Vagina (tissue), 2 donors: ENCODE results near the gene NELFA. TPM values are rescaled to one million over a fixed set of nuclear protein-coding genes. Genes with fewer than 3 reads are reported as not detected.

Source experiments
- DNase-seq, 2 donors: peaks; one replicate each; pipeline ENCODE4 v3.0.0-alpha.2; 2017; ENCODE audit errors: extremely low spot score in 2 of 2
- H3K27ac ChIP-seq: fragments of 200-600 bp; sonication (generic); one replicate; pipeline ENCODE4 v1.5.1; 2019
- H3K27me3 ChIP-seq: fragments of 200-600 bp; sonication (generic); one replicate; pipeline ENCODE4 v1.5.1; 2019
- H3K36me3 ChIP-seq, 2 donors: fragments of 200-600 bp; sonication (generic); one replicate each; pipeline ENCODE4 v1.5.1; 2017 to 2019
- H3K4me1 ChIP-seq: fragments of 200-600 bp; sonication (generic); one replicate; pipeline ENCODE4 v1.5.1; 2019
- H3K4me3 ChIP-seq, 2 donors: fragments of 200-600 bp; sonication (generic); 1 replicate in 1 of 2; 2 replicates in 1 of 2; pipeline ENCODE4 v1.5.1; 2016 to 2019
- H3K9me3 ChIP-seq: fragments of 200-600 bp; sonication (generic); one replicate; pipeline ENCODE4 v1.5.1; 2019
- POLR2A ChIP-seq, 2 donors: fragments of 450-650 bp; IDR thresholded peaks; one replicate each; pipeline ENCODE4 v1.6.1; 2017; ENCODE audit warnings: antibody characterized with exemption in 2 of 2, mild to moderate bottlenecking in 2 of 2, moderate library complexity in 2 of 2
- POLR2AphosphoS5 ChIP-seq, 2 donors: sonication (generic); formaldehyde crosslinking; IDR thresholded peaks; one replicate each; pipeline ENCODE4 v1.9.0; 2017; ENCODE audit warnings: antibody characterized with exemption in 2 of 2, mild to moderate bottlenecking in 2 of 2, low read depth in 1 of 2; ENCODE audit not compliant: insufficient read depth in 1 of 2
- intact Hi-C: fragments of 100-400 bp; cut with DNase I; formaldehyde crosslinking; loops from one replicate; pipeline ENCODE4 v1.15.1; 2023
- total RNA-seq: library from RNA; depleted of rRNA; stranded (reverse); fragments of >200 nt; gene quantifications from one replicate; pipeline ENCODE4 v1.2.3, GENCODE V29; 2016
- TF ChIP-seq, protein P1 (sequence below), 3 experiments: fragments of 450-650 bp in 2 of 3; fragments of 200-600 bp in 1 of 3; sonication (generic) in 1 of 3; IDR thresholded peaks; one replicate each; pipeline ENCODE4 v1.5.1; 2017 to 2019; ENCODE audit warnings: antibody characterized with exemption in 3 of 3, mild to moderate bottlenecking in 2 of 3, moderate library complexity in 2 of 3

NELFA gene
- total RNA-seq, 1 donor from 2014 or later, result 19.6 TPM

DNA sequence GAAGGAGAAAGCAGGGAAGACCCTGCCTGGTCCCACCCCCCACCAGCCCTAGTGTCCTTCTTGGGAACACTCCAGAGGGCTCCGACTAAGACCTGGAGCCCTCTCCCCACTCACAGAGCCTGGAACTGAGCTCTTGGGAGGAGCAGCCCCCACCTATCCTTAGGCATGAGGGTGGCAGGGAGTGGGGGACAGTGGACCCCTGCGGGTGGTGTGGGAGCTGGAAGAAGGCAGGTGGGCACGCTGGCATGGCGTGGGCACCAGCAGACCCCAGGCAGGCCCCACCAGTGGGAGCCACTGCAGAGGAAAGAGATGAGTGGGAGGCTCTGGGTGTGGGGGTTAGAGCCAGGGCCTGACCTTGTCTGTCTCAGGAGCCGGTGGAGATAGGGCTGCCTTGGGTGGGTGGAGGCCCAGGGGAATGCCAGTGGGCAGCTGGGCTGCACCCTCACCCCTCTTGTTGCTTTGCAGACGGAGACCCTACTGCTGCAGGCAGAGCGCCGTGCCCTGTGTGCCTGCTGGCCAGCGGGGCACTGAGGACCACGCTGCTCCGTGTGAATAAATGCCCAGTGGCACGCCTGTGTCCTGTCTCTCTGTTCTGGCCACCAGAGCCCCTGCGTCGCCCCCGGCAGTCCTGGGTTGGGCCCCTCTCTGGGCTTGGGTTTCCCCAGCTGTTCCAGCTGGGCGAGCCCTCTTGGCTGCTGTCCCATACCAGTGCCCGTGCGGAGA lies 34.8 kb upstream of the NELFA start:
- H3K36me3 ChIP-seq, result no peaks in the 10 kb centered on the region
- intact Hi-C loops, result no loop called here
- DNase-seq, result peak; percentile 79 to 95
- TF ChIP-seq POLR2A (IDR thresholded peaks at IDR 0.05) (no peak), POLR2AphosphoS5 (IDR thresholded peaks at IDR 0.05; ENCODE audit: insufficient read depth in 1 of 2, low read depth in 1 of 2) (no peak)
- no peak overlapping the region for H3K4me3 ChIP-seq
- H3K9me3 ChIP-seq, result no peaks in the 10 kb centered on the region
- H3K4me1 ChIP-seq, result peaks cover 24% of the 10 kb centered on the region
- H3K27ac ChIP-seq, result no peak overlapping the region
- peaks cover 6% of the 10 kb centered on the region for H3K27me3 ChIP-seq

DNA sequence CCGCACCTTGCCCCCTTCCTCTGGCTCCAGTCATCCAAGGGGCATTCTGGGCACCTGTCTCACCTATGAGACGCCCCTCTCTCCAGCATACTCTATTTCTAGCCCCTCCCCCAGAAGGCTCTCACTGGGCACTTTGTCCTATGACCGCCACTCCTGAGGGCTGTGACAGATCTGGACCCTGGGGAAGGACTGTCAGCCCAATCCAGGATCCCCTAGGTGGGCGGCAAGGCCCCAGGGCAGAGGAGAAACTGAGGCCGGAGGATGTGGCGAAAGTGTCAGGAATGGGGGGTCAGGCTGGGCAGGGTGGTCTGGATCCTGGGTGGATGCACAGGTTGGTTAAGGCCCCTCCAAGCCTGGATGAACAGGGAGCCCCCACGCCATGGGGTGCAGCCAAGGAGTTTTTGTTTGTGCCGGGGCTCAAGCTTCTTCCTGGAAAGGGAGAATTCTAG lies 34.2 kb upstream of the NELFA start:
- Histone ChIP-seq H3K9me3 (no peaks in the 10 kb centered on the region), H3K36me3 (no peaks in the 10 kb centered on the region), H3K27ac (no peak overlapping the region), H3K4me1 (peaks cover 24% of the 10 kb centered on the region), H3K27me3 (peaks cover 6% of the 10 kb centered on the region), H3K4me3 (peak overlapping the region; percentile 63 to 68)
- peak; percentile 44 to 89 for DNase-seq
- intact Hi-C loops, result no loop called here
- no peak for TF ChIP-seq POLR2A (IDR thresholded peaks at IDR 0.05)
- TF ChIP-seq POLR2AphosphoS5 (IDR thresholded peaks at IDR 0.05; ENCODE audit: insufficient read depth in 1 of 2, low read depth in 1 of 2), result no peak
- TF ChIP-seq, protein P1, sequence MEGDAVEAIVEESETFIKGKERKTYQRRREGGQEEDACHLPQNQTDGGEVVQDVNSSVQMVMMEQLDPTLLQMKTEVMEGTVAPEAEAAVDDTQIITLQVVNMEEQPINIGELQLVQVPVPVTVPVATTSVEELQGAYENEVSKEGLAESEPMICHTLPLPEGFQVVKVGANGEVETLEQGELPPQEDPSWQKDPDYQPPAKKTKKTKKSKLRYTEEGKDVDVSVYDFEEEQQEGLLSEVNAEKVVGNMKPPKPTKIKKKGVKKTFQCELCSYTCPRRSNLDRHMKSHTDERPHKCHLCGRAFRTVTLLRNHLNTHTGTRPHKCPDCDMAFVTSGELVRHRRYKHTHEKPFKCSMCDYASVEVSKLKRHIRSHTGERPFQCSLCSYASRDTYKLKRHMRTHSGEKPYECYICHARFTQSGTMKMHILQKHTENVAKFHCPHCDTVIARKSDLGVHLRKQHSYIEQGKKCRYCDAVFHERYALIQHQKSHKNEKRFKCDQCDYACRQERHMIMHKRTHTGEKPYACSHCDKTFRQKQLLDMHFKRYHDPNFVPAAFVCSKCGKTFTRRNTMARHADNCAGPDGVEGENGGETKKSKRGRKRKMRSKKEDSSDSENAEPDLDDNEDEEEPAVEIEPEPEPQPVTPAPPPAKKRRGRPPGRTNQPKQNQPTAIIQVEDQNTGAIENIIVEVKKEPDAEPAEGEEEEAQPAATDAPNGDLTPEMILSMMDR (IDR thresholded peaks at IDR 0.05), result no peak

DNA sequence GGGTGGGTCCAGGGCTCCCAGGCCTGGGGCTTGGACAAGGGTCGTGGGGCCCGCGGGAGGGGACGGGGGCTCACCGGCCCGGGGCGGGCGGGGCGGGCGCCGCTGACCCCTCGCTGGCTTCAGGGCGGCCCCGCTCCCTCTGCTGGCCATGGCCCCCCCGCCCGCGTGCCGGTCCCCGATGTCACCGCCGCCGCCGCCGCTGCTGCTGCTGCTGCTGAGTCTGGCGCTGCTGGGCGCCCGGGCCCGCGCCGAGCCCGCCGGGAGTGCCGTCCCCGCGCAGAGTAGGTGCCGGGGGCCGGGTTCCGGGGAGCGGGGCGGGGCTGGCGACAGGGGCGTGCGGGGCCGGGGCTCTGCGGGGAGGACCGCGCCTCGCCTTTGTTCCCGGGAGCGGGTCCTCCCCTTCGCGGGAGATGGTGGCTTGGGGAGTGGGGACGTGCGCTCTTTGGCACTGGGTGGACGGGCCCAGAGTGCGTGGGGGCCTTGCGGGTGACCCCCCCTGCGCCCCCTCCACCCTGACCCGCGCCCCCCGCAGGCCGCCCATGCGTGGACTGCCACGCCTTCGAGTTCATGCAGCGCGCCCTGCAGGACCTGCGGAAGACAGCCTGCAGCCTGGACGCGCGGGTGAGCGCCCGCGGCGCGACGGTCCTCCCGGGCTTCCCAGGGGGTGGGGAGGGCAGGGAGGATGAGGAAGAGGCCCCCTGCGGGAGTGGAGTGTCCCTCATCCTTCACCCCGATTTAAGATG lies 33.6 kb upstream of the NELFA start:
- intact Hi-C loops, result no loop called here
- TF ChIP-seq POLR2A (IDR thresholded peaks at IDR 0.05) (no peak), POLR2AphosphoS5 (IDR thresholded peaks at IDR 0.05; ENCODE audit: insufficient read depth in 1 of 2, low read depth in 1 of 2) (no peak)
- TF ChIP-seq, protein P1 (IDR thresholded peaks at IDR 0.05), result no peak
- peaks cover 6% of the 10 kb centered on the region for H3K27me3 ChIP-seq
- no peak overlapping the region for H3K27ac ChIP-seq
- no peaks in the 10 kb centered on the region for H3K9me3 ChIP-seq
- peak overlapping the region; percentile 63 to 68 for H3K4me3 ChIP-seq
- H3K4me1 ChIP-seq, result peaks cover 24% of the 10 kb centered on the region
- peak; percentile 37 to 79 for DNase-seq
- H3K36me3 ChIP-seq, result no peaks in the 10 kb centered on the region

DNA sequence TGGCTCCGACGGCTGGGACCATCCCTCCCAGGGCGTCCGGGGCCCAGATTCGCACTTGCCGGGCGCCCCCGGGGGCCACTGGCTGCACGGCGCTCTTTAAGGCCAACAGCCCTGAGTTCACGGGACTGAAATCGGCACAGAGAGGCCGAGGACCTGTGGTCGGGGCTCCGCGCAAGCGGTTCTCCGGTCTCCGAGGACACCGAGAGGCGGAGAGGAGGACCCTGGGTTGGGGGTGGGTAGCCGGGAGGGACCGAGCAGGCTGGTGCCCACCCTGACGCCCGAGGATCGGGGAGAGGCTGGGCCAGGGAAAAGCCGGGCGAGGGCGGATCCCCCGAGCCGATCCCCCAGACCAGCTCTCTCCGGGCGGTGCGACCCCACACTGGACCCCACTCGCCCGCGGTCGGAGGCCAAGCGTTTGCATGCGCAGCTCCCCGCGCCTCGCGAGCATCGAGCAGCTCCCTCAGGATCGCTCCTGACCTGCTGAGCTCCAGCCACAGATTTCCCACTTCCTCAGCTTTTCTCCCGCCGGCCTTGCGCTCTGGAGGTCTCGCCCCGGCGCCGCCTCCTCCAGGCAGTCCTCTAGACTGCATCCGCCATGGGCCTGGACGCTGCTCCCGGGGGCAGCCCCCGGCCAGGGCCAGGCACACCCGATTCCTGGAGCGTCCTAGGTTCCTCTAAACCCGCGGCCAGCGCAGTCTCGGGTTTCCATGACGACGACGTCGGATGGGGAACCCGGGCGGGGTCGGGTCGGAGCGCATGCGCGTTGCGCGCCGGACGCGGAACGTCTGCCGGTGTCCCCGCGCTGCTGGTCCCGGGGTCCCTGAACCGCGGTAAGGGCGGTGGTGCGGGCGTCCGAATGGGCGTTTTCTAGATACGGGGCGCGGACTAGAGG lies 32.7 kb upstream of the NELFA start:
- intact Hi-C loops, result no loop called here
- peak in 1 of 2 donors; percentile 91 for DNase-seq
- Histone ChIP-seq H3K4me1 (peaks cover 24% of the 10 kb centered on the region), H3K9me3 (no peaks in the 10 kb centered on the region), H3K27me3 (peaks cover 6% of the 10 kb centered on the region), H3K27ac (no peak overlapping the region), H3K4me3 (peak overlapping the region; percentile 63 to 68), H3K36me3 (no peaks in the 10 kb centered on the region)
- TF ChIP-seq, protein P1 (IDR thresholded peaks at IDR 0.05), result no peak
- no peak for TF ChIP-seq POLR2AphosphoS5 (IDR thresholded peaks at IDR 0.05; ENCODE audit: insufficient read depth in 1 of 2, low read depth in 1 of 2)
- no peak for TF ChIP-seq POLR2A (IDR thresholded peaks at IDR 0.05)
